Measurements from ENCODE around the gene PRKCE. TPM values are rescaled to one million over a fixed set of nuclear protein-coding genes. Genes with fewer than 3 reads are reported as not detected.

Gene PRKCE
- total RNA-seq, 2 donors from 2014 or later, result 7.3 to 20.8 TPM

GRCh38 chr2:46174345-46175170 lies 523.1 kb downstream of the PRKCE start:
- H3K27me3 ChIP-seq, result no peaks in the 10 kb centered on the region
- no peaks in the 10 kb centered on the region for H3K36me3 ChIP-seq (replicated peaks in 1 of 2; ENCODE audit: insufficient read depth in 1 of 2, low read depth in 2 of 2)
- no peak for TF ChIP-seq POLR2A (IDR thresholded peaks at IDR 0.05)
- TF ChIP-seq, protein P1, sequence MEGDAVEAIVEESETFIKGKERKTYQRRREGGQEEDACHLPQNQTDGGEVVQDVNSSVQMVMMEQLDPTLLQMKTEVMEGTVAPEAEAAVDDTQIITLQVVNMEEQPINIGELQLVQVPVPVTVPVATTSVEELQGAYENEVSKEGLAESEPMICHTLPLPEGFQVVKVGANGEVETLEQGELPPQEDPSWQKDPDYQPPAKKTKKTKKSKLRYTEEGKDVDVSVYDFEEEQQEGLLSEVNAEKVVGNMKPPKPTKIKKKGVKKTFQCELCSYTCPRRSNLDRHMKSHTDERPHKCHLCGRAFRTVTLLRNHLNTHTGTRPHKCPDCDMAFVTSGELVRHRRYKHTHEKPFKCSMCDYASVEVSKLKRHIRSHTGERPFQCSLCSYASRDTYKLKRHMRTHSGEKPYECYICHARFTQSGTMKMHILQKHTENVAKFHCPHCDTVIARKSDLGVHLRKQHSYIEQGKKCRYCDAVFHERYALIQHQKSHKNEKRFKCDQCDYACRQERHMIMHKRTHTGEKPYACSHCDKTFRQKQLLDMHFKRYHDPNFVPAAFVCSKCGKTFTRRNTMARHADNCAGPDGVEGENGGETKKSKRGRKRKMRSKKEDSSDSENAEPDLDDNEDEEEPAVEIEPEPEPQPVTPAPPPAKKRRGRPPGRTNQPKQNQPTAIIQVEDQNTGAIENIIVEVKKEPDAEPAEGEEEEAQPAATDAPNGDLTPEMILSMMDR (IDR thresholded peaks at IDR 0.05), result no peak
- no peak overlapping the region for H3K27ac ChIP-seq
- WGBS, 2 donors, result 78 to 80% methylated on average over 14 of the region's 14 CpGs
- ATAC-seq (no peak), DNase-seq (no peak)
- H3K4me1 ChIP-seq, result no peaks in the 10 kb centered on the region
- intact Hi-C loops (cut with DNase I), result no loop called here
- H3K9me3 ChIP-seq, result no peaks in the 10 kb centered on the region
- H3K4me3 ChIP-seq, result no peak overlapping the region

- Histone ChIP-seq H3K27me3 (no peaks in the 10 kb centered on the region), H3K4me1 (no peaks in the 10 kb centered on the region), H3K27ac (no peak overlapping the region), H3K36me3 (replicated peaks in 1 of 2; ENCODE audit: insufficient read depth in 1 of 2, low read depth in 2 of 2) (no peaks in the 10 kb centered on the region), H3K4me3 (no peak overlapping the region), H3K9me3 (no peaks in the 10 kb centered on the region)
- 90 to 94% methylated on average over 4 of the region's 4 CpGs for WGBS, 2 donors
- intact Hi-C loops (cut with DNase I), result no loop called here
- TF ChIP-seq, protein P1 (IDR thresholded peaks at IDR 0.05), result no peak
- TF ChIP-seq POLR2A (IDR thresholded peaks at IDR 0.05), result no peak
- DNase-seq, result no peak
- ATAC-seq, result no peak
Observed at GRCh38 chr2:46175419-46175818, 523.9 kb downstream of the PRKCE start.

GRCh38 chr2:46177461-46178089 lies 526.1 kb downstream of the PRKCE start:
- ATAC-seq (no peak), DNase-seq (no peak)
- intact Hi-C loops (cut with DNase I), result no loop called here
- H3K36me3 ChIP-seq (replicated peaks in 1 of 2; ENCODE audit: insufficient read depth in 1 of 2, low read depth in 2 of 2), result no peaks in the 10 kb centered on the region
- no peak overlapping the region for H3K4me3 ChIP-seq
- no peaks in the 10 kb centered on the region for H3K9me3 ChIP-seq
- no peak overlapping the region for H3K27ac ChIP-seq
- H3K4me1 ChIP-seq, result no peaks in the 10 kb centered on the region
- TF ChIP-seq, protein P1 (IDR thresholded peaks at IDR 0.05), result no peak
- TF ChIP-seq POLR2A (IDR thresholded peaks at IDR 0.05), result no peak
- no peaks in the 10 kb centered on the region for H3K27me3 ChIP-seq
- WGBS, 2 donors, result 91 to 93% methylated on average over 6 of the region's 6 CpGs

GRCh38 chr2:46179037-46179621 lies 527.7 kb downstream of the PRKCE start:
- intact Hi-C loops (cut with DNase I), result no loop called here
- H3K27ac ChIP-seq, result peak overlapping the region in 2 of 4 donors; percentile 24 to 31
- WGBS, 2 donors, result 90 to 93% methylated on average over 4 to 6 of the region's 6 CpGs
- no peaks in the 10 kb centered on the region for H3K4me1 ChIP-seq
- peak; percentile 76 for ATAC-seq
- peak; percentile 17 to 55 (median 43) for DNase-seq
- TF ChIP-seq, protein P1 (IDR thresholded peaks at IDR 0.05), result no peak
- no peak for TF ChIP-seq POLR2A (IDR thresholded peaks at IDR 0.05)
- H3K27me3 ChIP-seq, result no peaks in the 10 kb centered on the region
- H3K36me3 ChIP-seq (replicated peaks in 1 of 2; ENCODE audit: insufficient read depth in 1 of 2, low read depth in 2 of 2), result no peaks in the 10 kb centered on the region
- H3K4me3 ChIP-seq, result no peak overlapping the region
- H3K9me3 ChIP-seq, result no peaks in the 10 kb centered on the region

Measured in body of pancreas (tissue), 4 donors.